ENCODE results near the gene JMJD1C. TPM values are rescaled to one million over a fixed set of nuclear protein-coding genes. Genes with fewer than 3 reads are reported as not detected.
A peak's percentile ranks its signal among the peaks of the same experiment; 100 is the strongest.

The JMJD1C gene
- total RNA-seq, 2 experiments from 2014 or later, result 389 to 399 TPM

GRCh38 chr10:63262430-63263073, 203.2 kb downstream of the JMJD1C start:
- H3K27ac ChIP-seq (ENCODE audit: low read depth in 1 of 2, low read length in 2 of 2), result no peak overlapping the region
- no peaks in the 10 kb centered on the region for H3K27me3 ChIP-seq (ENCODE audit: control insufficient read depth in 1 of 2, insufficient read depth in 2 of 2, low read length in 2 of 2)
- ATAC-seq (ENCODE audit: poor library complexity) (no peak), DNase-seq (no peak)
- ChIA-PET CTCF (interaction anchor here (1.1 kb wide), 1 partner anchor 12 kb away, joined by 3 read pairs; no protein-coding TSS in a partner anchor), POLR2A (interaction anchor here (0.7 to 3.4 kb wide), 3 partner anchors 26 to 66 kb away, joined by 3 to 9 read pairs (median 6); no protein-coding TSS in a partner anchor)
- TF ChIP-seq CTCF (IDR thresholded peaks at IDR 0.05), result no peak
- Mint-ChIP-seq H3K27me3 (no peaks in the 10 kb centered on the region), H3K4me3 (peak overlapping the region; percentile 73), H3K27ac (peak overlapping the region; percentile 42), H3K36me3 (ENCODE audit: low read depth) (peaks cover 72% of the 10 kb centered on the region), H3K4me1 (ENCODE audit: low read depth) (peaks cover 65% of the 10 kb centered on the region), H3K9me3 (no peaks in the 10 kb centered on the region)
- no peak overlapping the region for H3K4me3 ChIP-seq (ENCODE audit: low read length)
- H3K4me1 ChIP-seq (ENCODE audit: insufficient read depth, low read length), result peaks cover 18% of the 10 kb centered on the region
- no peaks in the 10 kb centered on the region for H3K9me3 ChIP-seq (ENCODE audit: control insufficient read depth in 1 of 2, insufficient read depth in 1 of 2, low read length in 2 of 2)
- peaks cover 20% of the 10 kb centered on the region for H3K36me3 ChIP-seq (ENCODE audit: insufficient read depth, low read length)
- intact Hi-C loops (cut with DNase I, micrococcal nuclease), result loop anchor here in 1 of 2 experiments (5.0 kb wide), 1 partner anchor 40 kb away; no protein-coding TSS in a partner anchor

GRCh38 chr10:63261496-63261895, 204.3 kb downstream of the JMJD1C start:
- ATAC-seq (ENCODE audit: poor library complexity) (no peak), DNase-seq (peak in 1 of 14 experiments; percentile 21)
- peaks cover 28% of the 10 kb centered on the region for H3K36me3 ChIP-seq (ENCODE audit: insufficient read depth, low read length)
- no peak for TF ChIP-seq CTCF (IDR thresholded peaks at IDR 0.05)
- H3K27me3 ChIP-seq (ENCODE audit: control insufficient read depth in 1 of 2, insufficient read depth in 2 of 2, low read length in 2 of 2), result no peaks in the 10 kb centered on the region
- H3K4me3 ChIP-seq (ENCODE audit: low read length), result no peak overlapping the region
- Mint-ChIP-seq H3K27me3 (no peaks in the 10 kb centered on the region), H3K9me3 (no peaks in the 10 kb centered on the region), H3K27ac (peak overlapping the region; percentile 15), H3K36me3 (ENCODE audit: low read depth) (peaks cover 67% of the 10 kb centered on the region), H3K4me1 (ENCODE audit: low read depth) (peaks cover 75% of the 10 kb centered on the region), H3K4me3 (peak overlapping the region; percentile 48)
- H3K9me3 ChIP-seq (ENCODE audit: control insufficient read depth in 1 of 2, insufficient read depth in 1 of 2, low read length in 2 of 2), result no peaks in the 10 kb centered on the region
- H3K27ac ChIP-seq (ENCODE audit: low read depth in 1 of 2, low read length in 2 of 2), result no peak overlapping the region
- intact Hi-C loops (cut with DNase I, micrococcal nuclease), result loop anchor here in 1 of 2 experiments (5.0 kb wide), 1 partner anchor 39 kb away; no protein-coding TSS in a partner anchor
- CTCF ChIA-PET, result interaction anchor here (1.1 to 1.3 kb wide), 2 partner anchors 13 to 41 kb away, joined by 3 read pairs; no protein-coding TSS in a partner anchor
- POLR2A ChIA-PET, result interaction anchor here (3.4 kb wide), 1 partner anchor 36 kb away, joined by 9 read pairs; no protein-coding TSS in a partner anchor
- peaks cover 24% of the 10 kb centered on the region for H3K4me1 ChIP-seq (ENCODE audit: insufficient read depth, low read length)

- DNase-seq (no peak), ATAC-seq (ENCODE audit: poor library complexity) (no peak)
- no peak for TF ChIP-seq CTCF (IDR thresholded peaks at IDR 0.05)
- ChIA-PET CTCF (interaction anchor here (1.3 kb wide), 1 partner anchor 42 kb away, joined by 3 read pairs; no protein-coding TSS in a partner anchor), POLR2A (interaction anchor here (3.4 kb wide), 1 partner anchor 35 kb away, joined by 9 read pairs; no protein-coding TSS in a partner anchor)
- peak overlapping the region; percentile 63 for H3K4me3 Mint-ChIP-seq
- no peaks in the 10 kb centered on the region for H3K9me3 Mint-ChIP-seq
- Histone ChIP-seq H3K4me1 (ENCODE audit: insufficient read depth, low read length) (peaks cover 26% of the 10 kb centered on the region), H3K36me3 (ENCODE audit: insufficient read depth, low read length) (peaks cover 29% of the 10 kb centered on the region), H3K27me3 (ENCODE audit: control insufficient read depth in 1 of 2, insufficient read depth in 2 of 2, low read length in 2 of 2) (no peaks in the 10 kb centered on the region), H3K4me3 (ENCODE audit: low read length) (no peak overlapping the region), H3K27ac (ENCODE audit: low read depth in 1 of 2, low read length in 2 of 2) (no peak overlapping the region), H3K9me3 (ENCODE audit: control insufficient read depth in 1 of 2, insufficient read depth in 1 of 2, low read length in 2 of 2) (no peaks in the 10 kb centered on the region)
- intact Hi-C loops (cut with DNase I, micrococcal nuclease), result loop anchor here in 1 of 2 experiments (5.0 kb wide), 1 partner anchor 39 kb away; no protein-coding TSS in a partner anchor
- no peaks in the 10 kb centered on the region for H3K27me3 Mint-ChIP-seq
- no peak overlapping the region for H3K27ac Mint-ChIP-seq
- peaks cover 81% of the 10 kb centered on the region for H3K4me1 Mint-ChIP-seq (ENCODE audit: low read depth)
- peaks cover 65% of the 10 kb centered on the region for H3K36me3 Mint-ChIP-seq (ENCODE audit: low read depth)
Measured at GRCh38 chr10:63260860-63261251, 204.9 kb downstream of the JMJD1C start.

Measured in CD4-positive, alpha-beta T cell (primary cell).